CMK (cell line): ENCODE measurements around the gene TNFRSF18.
"Not testable (repeated sequence)": the region's sequence is repeated elsewhere in the genome, so short reads cannot be mapped to it uniquely, and the experiment has no call there.

Source experiments
- DNase-seq: peaks from one replicate; pipeline ENCODE4 v3.0.0-alpha.2; 2010; ENCODE audit warnings: low read depth

The TNFRSF18 gene

DNA sequence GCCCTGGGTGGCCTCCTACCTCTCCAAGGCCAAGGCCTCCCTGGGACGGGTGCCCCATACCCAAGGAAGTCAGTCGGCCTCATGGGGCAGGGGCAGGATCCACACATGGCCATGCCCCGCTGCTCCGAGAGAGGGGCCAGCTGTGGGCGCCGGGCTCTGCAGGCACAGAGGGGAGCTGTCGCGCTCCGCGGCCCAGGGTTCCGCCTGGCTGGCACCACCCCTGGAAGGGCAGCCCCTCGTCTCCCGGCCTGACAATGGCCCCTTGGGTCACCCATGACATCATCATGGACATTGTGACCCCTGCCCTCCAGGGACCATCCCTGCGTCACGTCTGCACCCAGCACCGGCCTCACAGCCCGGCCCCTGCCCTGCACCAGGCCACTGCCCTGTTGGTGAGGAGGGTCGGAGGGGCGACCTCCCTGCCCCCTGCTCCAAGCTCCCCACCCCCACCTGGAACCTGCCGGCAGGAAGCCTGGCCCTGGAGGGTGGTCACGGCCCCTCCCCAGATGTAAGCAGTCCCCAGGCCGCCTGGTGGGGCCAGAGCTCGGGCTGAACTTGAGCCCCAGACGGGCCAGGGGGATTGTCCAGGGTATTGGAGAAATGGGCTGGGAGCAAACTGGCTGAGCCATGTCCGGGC lies 26.9 kb downstream of the TNFRSF18 start:
- DNase-seq: no peak

DNA sequence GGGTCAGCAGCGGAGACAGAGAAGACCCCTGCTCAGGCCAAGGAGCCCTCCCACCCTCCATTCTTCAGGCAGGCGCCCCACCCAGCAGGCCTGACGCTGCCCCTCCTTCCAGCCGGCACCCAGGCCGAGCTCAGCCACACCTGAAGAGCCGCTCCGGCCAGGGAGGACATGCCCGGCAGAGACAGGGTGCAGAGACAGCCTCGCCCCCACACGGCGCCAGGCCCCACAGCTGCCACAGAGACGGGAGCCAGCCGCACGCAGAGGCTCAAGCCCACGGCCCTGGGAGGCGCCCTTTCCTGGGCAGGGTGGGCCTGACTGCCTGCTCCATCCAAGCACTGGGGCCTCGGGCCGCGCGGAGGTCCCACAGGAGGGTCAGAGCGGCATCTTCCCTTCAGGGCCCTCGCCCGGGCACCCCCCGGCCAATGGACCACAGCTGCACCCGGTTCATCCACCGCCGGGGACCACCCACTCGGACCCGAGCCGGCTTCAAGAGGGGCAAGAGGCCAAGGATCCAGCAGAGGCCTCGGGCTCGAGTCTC lies 27.5 kb downstream of the TNFRSF18 start:
- no peak for DNase-seq

DNA sequence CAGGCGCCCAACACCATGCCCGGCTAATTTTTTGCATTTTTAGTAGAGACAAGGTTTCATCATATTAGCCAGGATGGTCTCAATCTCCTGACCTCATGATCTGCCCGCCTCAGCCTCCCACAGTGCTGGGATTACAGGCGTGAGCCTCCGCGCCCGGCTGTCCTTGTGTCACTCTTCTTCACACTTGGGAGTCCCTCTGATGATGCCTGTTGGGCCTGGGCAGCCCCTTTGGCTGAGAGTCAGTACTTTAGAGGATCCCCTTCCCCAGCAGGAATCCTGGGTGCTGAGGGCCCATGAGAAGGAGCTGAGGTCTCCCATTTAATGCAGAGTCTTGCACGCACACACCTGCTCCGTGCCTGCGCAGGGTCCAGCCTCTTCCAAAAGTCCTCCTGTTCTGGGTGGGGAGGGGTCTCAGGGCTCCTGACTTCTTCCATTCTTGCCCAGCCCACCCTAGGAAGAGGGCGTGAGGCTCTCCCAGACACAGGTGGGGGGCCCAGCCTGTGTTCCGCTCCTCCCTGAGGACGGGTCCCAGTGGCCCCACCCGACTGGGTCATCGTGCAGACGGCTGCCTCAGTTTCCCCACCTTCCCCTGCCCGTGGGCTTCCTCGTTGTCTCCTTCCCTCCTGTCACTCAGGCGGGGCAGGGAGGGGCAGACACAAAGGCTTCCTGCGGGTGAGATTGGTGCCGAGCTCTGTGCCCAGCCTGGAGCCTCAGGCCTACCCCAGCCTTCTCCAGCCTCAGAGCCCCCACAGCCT lies 28.8 kb downstream of the TNFRSF18 start:
- DNase-seq: no peak

DNA sequence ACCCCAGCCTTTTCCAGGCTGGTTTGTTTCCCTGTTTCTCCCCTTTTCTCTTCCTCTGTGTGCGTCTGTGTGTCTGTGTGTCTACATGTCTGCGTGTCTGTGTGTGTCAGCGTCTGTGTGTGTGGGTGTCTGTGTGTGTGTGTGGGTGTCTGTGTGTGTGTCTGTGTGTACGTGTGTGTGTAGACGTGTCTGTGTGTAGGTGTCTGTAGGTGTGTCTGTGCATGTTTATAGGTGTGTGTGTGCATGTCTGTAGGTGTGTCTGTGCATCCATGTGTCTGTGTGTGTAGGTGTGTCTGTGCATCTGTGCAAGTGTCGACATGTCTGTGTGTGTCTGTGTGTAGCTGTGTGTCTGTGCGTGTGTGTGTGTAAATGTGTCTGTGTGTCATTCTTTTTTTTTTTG lies 29.5 kb downstream of the TNFRSF18 start:
- DNase-seq: no peak

DNA sequence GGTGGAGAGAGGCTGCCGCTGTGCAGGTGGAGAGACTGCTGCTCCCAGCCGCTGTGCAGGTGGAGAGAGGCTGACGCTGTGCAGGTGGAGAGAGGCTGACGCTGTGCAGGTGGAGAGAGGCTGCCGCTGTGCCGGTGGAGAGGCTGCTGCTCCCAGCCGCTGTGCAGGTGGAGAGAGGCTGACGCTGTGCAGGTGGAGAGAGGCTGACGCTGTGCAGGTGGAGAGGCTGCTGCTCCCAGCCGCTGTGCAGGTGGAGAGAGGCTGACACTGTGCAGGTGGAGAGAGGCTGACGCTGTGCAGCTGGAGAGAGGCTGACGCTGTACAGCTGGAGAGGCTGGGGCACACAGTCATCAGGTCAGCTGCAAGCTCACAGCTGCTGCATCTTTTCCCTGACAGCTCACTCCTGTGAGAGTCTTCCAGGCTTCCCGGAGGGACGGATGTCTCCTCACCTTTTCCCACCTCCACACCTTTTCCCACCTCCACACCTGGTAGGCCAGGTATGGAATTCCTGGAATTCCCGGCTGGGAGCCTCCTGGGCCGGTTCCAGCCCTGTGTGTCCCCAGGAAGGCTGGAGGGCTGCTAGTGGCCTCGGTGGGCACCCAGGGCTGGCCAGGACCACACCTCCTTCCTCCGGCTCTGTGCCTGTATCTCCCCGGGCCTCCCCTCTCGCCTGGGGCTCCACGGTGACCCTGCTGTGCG lies 30.2 kb downstream of the TNFRSF18 start:
- not testable (repeated sequence) for DNase-seq

DNA sequence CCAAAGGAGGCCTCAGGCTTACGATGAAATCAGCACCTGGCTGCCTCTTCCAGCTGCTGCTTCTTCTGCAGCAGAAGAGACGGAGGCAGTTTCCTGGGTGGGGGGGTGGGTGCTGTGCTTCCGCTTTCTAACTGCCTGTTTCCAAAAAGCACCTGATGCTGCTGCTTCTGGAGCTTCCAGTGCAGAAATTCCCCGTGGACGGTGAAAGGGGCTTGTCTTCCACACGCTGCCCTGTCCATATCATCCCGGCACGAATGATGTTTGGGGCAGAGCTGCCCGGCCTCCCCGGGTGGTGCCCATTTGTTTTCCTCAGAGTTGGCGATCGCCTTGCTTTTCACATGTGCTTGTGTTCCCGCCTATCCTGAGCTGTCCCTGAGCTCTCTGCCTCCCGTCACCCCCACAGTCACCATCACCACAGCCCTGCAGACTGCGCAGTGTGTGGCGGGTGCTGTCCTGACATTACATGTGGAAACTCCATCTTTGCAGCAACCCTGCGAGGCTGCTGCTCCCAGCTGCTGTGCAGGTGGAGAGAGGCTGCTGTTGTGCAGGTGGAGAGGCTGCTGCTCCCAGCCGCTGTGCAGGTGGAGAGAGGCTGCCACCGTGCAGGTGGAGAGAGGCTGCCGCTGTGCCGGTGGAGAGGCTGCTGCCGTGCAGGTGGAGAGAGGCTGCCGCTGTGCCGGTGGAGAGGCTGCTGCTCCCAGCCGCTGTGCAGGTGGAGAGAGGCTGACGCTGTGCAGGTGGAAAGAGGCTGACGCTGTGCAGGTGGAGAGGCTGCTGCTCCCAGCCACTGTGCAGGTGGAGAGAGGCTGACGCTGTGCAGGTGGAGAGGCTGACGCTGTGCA lies 30.9 kb downstream of the TNFRSF18 start:
- DNase-seq: no peak

DNA sequence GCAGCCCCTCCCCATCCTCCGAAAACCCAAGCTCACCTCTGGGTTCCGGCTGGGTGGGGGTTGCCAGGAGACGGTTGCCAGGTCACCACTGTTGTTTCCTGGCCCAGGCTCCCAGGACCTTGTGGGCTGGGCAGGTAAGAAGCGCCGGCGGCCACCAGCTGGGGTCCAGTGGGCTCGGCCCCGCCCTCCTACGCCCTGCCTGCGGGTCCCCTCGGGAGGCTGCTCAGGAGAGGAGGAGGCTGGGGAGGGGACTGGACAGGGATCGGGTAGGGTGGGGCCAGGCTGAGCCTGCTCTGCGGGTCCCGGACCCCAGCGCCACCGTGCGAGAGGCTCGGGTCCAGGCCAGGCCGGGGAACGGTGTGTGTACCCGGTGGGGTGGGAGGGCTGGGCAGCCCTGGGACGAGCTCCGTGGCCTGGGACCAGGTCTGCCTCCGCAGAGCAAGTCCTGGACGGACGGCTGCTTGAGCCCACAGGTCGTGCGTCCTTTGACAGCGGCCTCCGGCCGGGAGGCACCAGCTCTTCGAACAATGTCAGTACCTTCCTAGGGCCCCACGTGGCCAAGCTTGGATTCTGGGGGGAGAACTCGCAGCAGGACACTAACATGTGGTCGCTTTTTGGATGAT lies 32.5 kb downstream of the TNFRSF18 start, which contains the start of gene TTLL10:
Gene TTLL10, plus strand, starts transcription at position 88 of the 623 bp plus-strand sequence. CDS start 5,336 bp downstream, outside the sequence.
- no peak for DNase-seq

DNA sequence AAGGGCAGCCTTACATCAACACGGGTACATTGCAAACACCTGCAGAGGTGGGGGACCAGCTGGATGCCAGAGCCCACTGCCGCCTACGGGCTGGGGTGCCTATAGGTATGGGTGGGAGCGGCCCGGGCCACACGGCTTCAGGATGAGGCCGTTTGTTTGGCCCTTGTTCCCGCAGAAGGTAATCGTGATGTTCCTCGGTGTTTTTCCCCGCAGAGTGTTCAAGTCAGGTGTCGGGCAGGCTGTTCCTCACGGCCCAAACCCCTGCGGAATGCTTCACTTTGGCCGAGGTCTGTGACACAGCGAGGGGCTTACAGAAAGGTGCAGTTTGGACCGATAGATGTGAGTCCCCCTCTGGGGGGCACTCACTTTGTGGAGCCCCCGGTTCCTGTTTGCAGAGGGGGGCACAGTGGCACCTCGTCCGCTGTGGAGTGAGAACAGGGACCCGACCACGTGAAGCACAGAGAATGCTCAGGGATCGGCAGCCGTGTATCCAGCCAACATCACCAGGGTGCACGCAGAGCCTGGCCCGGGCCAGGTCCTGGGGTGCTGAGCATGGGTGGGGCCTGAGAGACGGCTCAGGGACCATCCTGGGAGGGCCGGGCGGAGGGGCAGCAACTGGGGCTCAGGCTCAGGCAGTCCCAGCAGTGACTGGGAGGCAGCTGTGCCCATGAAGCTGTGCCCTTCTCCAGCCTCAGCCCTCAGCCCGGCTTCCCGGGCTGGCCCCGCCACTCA lies 33.2 kb downstream of the TNFRSF18 start:
- DNase-seq: no peak

DNA sequence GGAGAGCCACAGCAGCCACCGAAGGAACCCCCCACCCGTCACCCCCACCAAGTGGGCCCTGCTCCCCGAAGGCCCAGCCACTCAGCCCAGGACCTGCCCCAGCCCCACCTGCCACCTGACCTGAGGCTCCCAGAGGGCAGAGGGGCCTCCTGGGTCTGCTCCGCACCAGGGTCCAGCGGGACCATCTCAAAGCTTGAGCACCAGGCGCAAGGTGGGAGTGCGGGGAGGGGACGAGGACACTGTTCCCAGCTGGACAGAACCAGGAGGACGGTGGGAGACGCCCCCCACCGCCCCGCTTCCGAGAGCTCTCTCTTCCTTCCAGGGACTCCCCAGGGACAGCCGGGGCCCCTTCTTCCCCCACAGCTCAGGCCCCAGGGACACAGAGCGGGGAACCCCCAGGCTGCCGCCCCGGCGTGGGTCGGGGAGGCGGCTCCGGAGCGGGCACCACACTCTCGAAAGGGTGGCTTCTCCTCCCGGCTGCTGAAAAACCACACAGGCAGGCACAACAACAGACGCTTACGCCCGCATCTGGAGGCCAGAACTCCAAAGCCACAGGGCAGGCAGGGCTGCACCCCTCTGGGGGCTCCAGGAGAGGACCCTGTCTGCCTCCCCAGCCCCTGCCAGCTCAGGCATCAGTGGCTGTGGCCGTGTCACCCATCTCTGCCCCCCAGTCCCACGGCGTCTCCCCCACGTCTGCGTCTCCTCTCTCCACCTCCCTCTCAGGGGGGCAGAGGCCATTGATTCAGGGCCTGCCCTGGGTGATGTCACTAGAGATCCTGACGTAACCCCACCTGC lies 34.6 kb downstream of the TNFRSF18 start:
- no peak for DNase-seq

DNA sequence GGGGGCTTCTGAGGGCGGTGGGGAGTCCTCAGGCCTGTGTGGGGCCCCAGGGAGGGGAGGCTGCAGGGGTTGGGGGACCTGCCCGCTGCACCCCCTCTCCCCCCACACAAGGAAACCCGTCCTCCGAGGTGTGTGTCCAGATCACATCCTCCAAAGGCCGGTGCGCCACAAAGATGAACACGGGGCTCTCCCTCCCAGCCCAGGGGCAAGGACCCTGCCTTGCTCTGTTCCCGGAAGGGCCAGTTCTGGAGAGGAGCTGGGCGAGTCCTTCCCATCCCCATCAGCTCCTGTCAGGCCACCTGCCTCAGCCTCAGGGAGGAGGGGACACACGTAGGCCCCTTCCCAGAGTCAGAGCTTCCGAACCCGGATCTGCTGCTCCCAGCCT lies 35.2 kb downstream of the TNFRSF18 start:
- DNase-seq: no peak

DNA sequence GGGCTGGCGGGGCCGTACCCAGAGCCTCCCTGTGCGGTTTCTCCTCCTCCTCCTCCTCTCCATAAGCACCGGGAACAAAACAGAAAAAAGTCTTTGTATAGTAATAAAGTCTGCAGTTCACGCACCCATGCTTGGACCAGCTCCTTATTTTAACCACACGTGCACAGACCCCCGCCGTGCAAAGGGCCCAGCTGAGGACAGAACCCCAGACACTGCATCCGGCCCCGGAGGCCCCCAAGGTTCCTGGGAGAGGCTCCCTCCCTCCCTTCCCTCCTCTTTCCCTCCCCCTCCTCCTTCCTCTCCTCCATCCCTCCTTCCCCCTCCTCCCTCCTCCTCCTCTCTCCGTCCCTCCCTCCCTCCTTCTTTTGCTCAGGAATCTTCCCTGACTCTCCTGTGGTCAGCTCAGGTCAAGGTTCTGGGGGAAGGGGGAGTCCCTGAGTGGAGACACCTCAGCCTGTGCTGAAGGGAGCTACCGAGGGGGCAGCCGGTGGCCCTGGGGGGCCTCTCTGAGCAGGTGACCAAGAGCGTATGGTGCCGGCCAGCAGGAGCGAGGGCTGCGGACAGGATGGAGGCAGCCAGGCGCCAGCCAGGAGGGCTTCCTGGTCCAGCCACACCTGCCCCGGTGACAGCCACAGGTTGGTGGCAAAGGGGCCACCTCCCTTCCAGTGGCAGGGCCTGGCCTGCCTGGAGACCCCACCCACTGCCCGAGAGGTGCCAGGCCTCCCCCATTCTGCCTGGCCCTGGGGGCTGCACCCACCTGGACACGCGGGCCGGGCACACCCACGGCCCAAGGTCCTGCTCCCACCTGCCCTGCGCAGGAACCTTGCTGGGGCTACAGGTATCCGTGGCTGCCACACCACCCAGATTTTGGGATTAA lies 35.9 kb downstream of the TNFRSF18 start:
- DNase-seq: no peak

DNA sequence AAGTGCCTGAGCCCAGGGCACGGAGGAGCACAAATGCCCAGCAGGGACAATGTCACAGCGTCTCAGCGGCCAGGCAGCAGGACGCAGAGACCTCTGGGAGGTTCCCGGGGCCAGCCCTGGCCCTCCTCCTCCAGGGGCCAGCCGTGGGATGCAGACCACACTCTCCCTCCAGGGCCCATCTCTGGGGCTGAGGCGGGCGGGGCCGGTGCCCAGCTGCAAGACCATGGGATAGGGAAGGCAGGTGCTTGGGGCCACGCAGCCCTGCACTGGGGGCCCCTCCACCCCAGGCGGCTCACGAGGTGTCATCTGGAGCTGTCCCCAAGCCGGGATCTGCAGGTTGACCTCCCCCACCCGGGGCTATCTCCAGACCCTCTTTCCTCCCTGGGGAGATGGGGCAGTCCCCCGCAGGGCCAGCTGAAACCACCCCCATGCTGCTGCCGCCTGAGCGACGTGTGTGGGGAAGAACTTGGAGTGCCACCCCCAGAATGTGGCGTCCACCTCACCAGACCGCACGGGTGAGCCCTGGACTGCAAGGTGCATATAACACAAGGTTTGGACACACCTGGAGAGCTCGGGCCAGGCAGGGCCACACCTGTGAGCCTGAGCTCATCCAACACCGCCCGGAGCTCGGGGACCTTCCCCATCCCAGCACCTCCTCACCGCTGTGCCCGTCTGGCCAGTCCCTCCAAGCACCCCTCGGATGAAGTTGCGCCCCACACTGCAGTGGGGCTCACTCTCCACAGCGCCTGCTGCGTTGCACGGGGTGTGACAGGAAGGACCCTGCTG lies 36.8 kb downstream of the TNFRSF18 start:
- no peak for DNase-seq

DNA sequence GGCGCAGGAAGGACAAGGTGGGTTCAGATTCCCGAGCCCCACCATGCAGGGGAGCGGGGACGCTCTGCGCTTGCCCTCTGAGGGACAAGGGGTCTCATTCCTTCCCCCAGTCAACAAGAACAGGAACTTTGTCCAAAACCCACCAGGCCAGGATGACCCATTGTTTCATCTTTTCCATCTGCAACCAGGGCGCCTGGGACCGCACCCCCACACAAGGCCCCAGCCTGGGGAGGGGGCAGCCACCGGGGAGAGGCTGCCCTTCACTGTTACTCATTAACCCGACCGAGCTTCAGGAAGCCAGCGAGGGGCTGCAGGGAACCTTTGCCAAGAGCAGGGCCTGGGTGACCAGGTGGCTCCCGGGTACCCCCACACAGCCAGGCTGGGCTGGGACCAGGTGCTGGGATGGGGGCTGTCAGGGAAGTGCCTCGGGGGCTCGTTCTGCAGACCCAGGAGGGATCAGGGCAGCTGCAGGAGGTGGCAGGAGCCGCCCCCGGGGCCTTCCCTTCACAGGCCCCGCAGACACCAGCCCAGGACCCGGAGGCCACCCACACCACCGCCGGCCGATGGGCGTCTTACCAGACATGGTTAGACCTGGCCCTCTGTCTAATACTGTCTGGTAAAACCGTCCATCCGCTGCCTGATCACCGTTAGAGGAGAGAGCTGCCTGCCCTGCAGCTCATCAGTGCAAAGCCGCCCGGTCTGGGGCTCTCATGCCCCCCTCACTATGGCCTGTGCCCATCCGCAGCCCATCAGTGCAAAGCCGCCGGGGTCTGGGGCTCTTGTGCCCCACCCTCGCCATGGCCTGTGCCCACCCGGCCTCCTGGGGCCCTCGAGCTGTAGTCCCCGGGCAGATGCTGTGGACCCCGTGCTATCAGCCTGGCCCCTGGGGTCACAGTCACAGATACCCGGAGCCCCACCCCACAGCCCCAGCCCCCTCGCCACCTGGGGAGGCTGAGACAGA lies 37.7 kb downstream of the TNFRSF18 start:
- no peak for DNase-seq

DNA sequence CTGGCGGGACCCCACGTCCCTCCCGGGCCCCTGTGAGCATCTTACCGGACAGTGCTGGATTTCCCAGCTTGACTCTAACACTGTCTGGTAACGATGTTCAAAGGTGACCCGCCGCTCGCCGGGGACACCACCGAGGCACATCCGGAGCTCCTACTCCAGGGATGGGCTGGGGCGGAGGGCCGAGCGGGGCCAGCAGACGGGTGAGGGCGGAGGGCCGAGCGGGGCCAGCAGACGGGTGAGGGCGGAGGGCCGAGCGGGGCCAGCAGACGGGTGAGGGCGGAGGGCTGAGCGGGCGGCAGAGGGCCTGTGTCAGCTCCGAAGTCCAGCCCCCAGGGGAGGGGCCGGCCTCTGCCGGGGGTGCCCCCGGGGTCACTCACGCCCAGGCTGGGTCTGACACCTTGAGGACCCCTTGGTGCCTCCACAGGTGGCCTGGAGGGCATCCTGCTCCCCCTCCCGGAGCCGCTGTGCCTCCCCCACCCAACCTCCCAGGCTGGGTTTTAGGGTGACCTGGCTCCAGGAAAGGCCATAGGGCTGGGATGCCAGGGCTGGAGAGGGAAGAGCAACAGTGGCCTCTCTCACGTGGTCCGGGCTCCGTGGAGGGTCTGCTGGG lies 38.4 kb downstream of the TNFRSF18 start:
- no peak for DNase-seq

DNA sequence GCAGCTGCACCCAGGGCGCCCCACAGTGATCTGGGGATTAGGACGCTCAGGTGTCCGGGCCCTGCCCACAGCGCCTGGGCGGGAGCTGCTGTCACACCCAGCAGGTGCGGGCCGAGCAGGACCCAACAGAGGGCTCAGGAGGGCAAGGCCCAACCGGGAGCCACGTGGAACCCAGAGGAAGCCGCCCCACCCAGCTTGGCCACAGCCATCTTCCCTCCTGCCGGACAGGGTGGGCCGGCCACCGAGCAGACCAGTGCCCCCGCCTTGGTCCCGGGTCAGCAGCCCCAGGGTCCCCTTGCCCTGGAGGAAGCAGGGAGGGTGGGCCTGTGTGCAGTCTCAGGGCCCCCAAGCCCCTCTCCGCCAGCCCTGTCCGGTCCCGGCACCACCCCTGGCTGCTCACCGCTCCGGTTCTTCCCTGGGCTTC lies 39.0 kb downstream of the TNFRSF18 start:
- no peak for DNase-seq

DNA sequence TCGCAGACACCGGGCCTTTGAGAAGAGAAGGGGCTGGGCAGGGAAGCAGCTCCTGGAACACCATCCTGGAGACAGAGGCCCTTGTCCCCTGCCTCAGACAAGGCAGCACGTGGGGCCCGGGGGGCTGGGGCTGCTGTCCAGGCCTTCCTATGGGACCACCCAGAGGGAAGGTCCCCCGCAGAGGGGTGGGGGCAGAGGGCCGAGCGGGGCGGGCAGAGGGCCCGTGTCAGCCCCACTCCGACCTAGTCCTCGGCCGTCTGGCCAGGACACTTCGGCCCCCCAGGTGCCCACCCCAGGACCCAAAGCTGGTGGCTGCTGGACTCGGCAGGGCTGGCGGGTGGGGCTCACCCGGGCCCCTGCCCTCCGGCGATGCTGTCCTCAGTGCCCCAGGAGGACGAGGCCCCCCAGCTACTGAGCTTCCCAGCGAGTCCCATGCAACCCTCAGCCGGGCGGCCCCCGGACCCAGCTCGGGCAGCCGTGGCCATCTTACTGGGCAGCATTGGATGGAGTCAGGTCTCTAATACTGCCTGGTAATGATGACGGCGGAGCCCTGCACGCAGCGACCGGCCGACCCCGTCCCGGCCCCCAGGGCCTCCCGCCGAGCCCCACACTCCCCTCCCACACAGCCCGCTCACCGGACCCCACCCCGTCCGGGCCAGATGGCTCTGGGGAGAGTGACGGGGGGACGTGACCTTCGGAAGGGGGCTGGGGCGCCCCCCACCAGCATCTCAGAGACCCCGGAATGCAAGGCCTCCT lies 39.6 kb downstream of the TNFRSF18 start:
- no peak for DNase-seq
